Measurements from ENCODE around the gene MINDY2. TPM values are rescaled to one million over a fixed set of nuclear protein-coding genes. Genes with fewer than 3 reads are reported as not detected.
A peak's percentile ranks its signal among the peaks of the same experiment; 100 is the strongest.

The MINDY2 gene
- total RNA-seq, 2 donors from 2014 or later: 10.7 to 14.6 TPM

DNA sequence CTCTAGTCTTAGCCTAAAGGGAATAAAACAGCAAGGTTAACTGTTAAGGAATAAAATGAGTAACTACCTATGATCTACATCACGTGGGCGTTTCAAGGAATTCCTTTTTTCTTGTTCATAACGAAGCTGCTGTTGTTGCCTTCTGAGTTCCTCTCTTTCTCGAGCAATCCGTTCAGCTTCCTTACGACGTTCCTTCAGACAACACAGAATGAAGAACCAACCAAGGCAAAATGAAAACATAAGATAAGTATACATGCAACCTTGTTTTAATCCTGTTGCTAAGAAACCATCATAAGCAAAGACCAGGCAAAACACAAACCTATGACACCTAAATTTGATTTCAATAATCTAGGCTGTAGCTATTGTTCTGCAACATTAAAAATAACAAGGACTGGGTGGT is 118.3 kb downstream of the MINDY2 start:
- Mint-ChIP-seq H3K9me3 (no peaks in the 10 kb centered on the region), H3K36me3 (peaks cover 30 to 49% of the 10 kb centered on the region in 2 donors), H3K27ac (peak overlapping the region; percentile 23 to 78)
- DNase-seq (ENCODE audit: low spot score in 2 of 2): no peak
- no peak for ATAC-seq

DNA sequence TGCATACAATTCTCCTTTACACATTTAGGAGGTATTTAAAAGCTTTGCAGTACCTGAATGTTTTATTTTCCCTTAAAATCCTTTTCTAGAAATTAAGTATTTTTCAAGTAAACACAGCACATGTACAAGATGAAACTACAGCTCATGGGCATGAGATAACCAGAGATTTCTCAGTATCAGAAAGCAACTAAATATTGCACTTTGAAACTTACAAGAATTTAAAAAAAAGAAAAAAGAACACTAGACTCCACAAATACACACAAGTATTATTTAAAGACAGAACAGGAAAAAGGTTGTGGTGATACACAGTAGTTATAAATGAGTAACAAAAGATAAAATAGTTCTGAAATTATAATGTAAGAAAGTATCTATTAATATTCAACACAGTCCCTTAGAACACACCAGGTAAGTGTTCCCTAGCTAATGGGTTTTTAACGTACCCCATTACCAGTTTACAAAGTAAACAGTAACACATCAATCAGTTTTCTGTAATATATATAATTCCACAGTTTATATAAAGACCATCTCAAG is 127.1 kb downstream of the MINDY2 start:
- H3K9me3 Mint-ChIP-seq: no peaks in the 10 kb centered on the region
- DNase-seq (ENCODE audit: low spot score in 2 of 2) (no peak), ATAC-seq (peak in 1 of 2 donors; percentile 52)
- no peak overlapping the region for H3K27ac Mint-ChIP-seq
- peaks cover 0 to 22% of the 10 kb centered on the region in 2 donors for H3K36me3 Mint-ChIP-seq

DNA sequence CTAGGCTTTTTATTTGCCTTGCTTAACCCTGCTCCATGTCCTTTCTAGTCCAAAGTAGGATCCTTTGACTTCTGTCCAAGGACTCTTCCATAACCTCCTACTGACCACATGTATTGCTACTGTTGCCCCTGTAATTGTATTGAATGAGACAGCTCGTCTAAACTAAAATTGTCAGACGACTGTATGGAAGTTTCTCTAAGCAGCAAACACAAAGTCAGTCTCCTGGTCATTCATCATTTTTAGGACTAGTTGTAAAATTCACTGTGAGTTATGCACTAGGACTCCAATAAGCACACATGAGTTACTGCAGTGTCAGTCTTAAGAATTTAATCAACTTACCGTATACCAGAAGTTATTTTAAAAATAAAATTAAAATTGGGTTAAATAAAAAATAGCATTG is 129.5 kb downstream of the MINDY2 start:
- no peaks in the 10 kb centered on the region for H3K9me3 Mint-ChIP-seq
- ATAC-seq: no peak

DNA sequence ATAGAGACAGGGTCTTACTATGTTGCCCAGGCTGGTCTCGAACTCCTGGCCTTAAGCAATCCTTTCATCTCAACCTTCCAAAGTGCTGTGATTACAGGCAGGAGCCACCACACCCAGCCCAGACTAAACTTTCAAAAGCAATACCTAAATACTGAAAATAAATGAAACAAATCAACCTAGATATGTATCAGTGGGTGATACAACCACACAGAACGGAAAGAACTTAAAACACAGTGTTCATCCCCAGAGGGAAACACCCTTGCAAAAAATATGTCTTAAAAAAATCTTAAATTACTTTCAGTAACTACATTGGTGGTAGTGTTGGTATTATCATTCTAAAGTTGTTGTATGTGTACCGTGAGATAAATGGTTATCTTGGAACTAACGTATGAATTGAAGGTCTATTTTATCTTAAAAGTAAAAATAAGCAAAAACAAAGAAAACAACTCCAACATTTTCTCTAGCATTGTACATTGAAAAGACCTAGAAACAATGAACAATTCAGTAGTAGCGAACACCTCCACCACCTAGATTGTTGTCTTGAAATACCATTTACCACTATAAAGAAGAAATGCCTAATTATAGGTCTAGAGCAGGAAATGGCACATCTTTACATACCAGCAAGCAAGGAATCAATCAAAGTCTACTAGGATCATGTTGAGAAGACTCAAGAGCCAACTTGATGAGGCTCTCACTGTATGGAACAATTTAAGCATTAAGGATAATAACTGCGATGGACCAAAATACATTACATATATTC is 137.6 kb downstream of the MINDY2 start:
- Mint-ChIP-seq H3K36me3 (peaks cover 17 to 21% of the 10 kb centered on the region in 2 donors), H3K27ac (peak overlapping the region; percentile 53 to 77), H3K9me3 (no peaks in the 10 kb centered on the region)
- ATAC-seq (no peak), DNase-seq (ENCODE audit: low spot score in 2 of 2) (no peak)

More for the DNA sequence above, 129.5 kb downstream of the MINDY2 start:
- DNase-seq (ENCODE audit: low spot score in 2 of 2): no peak
- peaks cover 0 to 13% of the 10 kb centered on the region in 2 donors for H3K36me3 Mint-ChIP-seq
- H3K27ac Mint-ChIP-seq: no peak overlapping the region

DNA sequence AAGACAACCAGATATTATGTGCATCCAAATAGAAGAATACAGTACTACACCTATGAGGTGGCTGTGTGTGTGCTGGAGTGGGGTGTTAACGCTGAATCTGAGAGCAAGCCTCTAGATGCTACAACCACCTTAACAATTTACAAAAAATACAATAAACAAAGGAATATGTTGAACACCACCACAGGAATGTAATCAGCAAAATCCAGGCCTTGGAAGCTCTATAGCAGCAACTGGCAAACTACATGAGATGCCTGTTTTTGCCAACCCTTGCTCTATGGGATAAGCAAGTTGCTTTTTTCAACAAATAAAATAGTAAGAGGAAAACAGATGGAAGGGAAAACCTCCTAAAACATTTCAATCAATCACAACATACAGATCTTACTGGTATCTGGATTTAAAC is 138.5 kb downstream of the MINDY2 start:
- Mint-ChIP-seq H3K36me3 (peaks cover 17 to 28% of the 10 kb centered on the region in 2 donors), H3K9me3 (no peaks in the 10 kb centered on the region), H3K27ac (peak overlapping the region in 1 of 2 donors; percentile 53)
- DNase-seq (ENCODE audit: low spot score in 2 of 2): no peak
- no peak for ATAC-seq

DNA sequence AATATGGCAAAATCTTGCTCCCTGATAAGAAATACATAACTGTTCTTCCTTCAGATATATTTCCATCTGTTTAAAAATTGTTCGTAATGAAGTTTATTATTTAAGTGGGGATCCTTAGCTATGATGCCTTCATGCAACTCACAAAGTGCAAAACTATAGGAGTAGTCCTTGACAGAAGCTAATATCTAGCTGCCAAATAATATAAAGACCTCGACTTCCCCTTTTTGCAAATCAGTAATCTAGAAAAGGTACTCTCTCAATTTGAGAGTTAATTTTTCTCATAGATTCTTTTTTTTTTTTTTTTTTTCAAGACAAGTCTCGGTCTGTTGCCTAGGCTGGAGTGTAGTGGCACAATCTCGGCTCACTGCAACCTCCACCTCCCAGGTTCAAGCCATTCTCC is 139.4 kb downstream of the MINDY2 start:
- Mint-ChIP-seq H3K36me3 (peaks cover 20 to 33% of the 10 kb centered on the region in 2 donors), H3K9me3 (no peaks in the 10 kb centered on the region), H3K27ac (no peak overlapping the region)
- ATAC-seq (no peak), DNase-seq (ENCODE audit: low spot score in 2 of 2) (no peak)

Other genes with a start within 250 kb of the MINDY2 start
- 10 to 100 TPM; 78.8 to 92.8 TPM for gene ADAM10, start 21.6 kb upstream of the MINDY2 start, total RNA-seq
- 10 to 100 TPM; 74.2 to 90.1 TPM for gene SLTM, start 162.4 kb downstream of the MINDY2 start, total RNA-seq
- gene RNF111, start 216.4 kb downstream of the MINDY2 start, total RNA-seq: 10 to 100 TPM; 21.0 to 36.8 TPM